ENCODE results near the gene CTIF.

Gene CTIF

DNA sequence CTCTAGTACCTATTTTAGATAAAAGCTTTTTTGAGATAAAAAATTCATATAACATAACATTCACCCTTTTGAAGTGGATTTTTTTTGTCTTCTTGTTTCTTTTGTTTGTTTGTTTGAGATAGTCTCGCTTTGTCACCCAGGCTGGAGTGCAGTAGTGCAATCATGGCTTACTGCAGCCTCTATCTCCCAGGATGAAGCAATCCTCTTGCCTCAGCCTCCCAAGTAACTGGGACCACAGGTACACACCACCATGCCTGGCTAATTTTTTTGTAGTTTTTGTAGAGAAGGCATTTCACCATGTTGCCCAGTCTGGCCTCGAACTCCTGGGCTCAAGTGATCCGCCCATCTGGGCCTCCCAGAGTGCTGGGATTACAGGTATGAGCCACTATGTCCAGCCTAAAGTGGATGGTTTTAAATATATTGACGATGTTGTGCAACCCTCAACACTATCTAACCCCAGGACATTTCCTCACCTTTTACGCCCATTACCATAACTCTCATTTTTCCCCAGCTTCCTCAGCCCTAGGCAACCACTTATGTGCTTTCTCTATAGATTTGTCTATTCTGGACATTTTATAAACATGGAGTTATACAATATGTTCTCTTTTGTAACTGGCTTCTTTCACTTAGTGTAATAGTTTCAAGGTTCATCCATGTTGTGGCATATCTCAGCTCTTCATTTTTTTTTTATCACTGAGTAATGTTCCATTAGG is 38.8 kb downstream of the CTIF start:
- no peak for DNase-seq

DNA sequence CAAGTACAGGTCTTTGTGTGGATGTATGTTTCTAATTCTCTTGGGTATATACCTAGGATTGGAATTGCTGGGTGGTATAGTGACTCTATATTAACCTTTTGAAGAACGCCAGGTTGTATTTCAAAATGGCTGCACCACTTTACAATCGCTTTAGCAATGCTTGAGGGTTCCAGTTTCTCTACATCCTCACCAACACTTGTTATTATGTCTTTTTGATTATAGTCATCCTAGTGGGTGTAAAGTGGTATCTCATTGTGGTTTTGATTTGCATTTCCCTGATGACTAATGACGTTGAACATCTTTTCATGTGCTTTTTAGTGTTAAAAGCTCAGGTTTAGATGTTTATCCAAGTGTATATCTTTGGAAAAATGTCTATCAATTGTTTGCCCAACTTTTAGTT is 39.5 kb downstream of the CTIF start:
- no peak for DNase-seq

DNA sequence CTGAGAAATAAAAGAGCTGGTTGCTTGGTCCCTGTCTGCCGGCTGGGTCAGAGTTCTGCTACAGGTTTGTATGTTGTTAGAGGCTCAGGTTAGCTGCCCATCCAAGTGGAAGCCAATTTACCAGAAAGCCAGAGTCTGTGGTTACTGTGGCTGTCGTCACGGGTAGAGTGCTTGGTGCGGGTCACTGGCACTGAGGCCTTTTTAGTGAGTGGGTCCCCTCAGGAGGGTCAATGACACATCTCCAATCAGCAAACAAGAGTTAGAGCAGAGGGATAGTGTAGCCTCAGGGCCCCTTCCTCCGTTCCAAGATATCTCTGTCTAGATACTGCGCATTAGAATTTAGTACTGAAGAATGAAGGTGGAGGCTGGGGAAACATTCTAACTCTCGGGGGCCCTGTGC is 41.2 kb downstream of the CTIF start:
- DNase-seq: no peak

DNA sequence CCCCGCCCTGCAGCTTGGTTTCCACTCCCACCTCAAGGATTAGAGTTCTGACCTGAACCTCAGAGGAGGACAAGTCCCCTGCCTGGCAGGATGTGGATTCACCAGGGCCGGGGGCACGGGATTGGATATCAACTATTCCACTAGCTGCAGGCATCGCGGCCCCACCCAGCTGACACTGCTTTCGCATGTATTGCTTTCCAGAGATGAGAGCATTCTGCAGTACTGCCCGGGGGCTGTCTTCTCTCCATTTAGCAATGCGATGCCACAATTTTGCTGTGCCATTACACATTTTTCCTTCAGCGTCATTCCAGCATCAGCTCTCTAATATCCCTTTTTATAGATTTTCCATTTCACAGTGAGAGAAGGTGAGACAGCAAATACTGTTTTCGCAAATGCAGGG is 42.0 kb downstream of the CTIF start:
- no peak for DNase-seq

DNA sequence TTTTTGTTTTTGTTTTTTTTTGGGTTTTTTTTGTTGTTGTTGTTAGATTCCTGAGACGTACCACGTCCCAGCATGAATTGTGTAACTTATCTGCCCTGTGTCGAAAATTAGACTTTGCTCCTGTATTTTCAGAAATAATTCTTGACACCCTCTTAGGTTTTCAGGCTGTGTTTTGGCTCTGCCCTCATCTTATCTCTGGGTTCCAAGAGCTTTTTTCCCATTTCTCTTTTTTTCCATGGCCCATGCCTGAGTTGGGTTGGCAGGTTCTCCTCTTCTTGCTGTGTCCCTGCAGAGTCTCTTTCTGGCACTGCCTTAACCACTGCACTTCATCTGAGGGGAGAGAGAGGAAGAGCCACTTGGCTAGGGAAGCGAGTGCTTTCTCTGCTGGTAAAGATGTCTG is 42.4 kb downstream of the CTIF start:
- DNase-seq: no peak

DNA sequence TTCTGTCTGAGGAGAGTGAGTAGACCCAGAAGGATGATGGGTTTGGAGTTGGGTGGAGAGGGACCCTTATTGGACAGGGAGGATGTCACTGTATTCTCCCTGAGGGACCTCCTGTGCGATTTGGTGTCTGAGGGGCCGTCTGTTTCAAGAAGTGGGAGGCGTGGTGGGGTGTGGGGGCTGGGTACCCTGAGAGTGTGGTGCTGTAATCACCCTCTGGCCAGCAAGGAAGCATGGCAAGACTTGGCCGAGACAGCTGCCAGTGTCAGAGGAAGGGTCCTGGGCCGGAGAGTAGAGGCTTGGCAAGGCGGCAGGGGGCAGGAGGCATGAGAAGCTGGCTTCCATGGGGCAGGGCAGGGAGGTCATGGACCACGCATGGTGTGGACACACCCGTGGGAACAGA is 43.1 kb downstream of the CTIF start:
- DNase-seq: no peak

DNA sequence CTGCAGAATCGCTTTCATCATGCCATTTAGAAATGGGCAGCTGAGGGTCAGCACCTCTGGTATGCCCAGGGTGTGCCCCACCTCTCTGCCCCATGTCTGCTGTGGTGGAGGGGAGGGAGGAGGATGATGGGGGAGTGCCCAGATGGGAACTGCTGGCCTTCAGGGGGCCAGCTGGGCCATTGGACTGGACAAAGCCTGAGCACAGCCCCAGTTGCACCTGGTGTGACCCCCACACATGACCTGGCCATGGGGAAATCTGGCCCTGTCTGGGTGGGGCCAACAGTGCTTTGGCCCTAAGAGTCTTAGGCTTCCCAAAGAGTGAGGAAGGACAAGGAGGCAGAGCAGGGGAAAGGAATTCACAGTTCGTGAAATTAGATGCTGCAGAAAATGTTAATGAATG is 44.1 kb downstream of the CTIF start:
- DNase-seq: no peak

DNA sequence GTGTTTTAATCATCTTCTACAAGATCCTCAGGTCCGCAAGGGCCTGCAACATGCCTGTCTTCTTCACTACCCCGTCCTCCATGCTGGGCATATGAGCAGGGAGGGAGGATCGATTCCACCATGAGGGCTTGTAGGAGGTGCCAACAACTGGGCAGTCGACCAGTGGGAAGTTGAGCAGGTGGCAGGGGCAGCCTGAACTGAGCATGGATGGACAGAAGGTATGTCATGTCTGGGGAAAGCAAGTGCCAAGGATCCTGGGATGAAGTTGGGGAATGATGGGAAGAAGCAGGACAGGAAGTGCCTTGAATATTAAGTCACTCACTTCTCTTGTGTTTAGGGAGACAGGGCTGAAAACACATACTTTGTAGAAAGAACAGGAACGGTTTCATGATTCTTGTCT is 44.7 kb downstream of the CTIF start:
- DNase-seq: no peak

DNA sequence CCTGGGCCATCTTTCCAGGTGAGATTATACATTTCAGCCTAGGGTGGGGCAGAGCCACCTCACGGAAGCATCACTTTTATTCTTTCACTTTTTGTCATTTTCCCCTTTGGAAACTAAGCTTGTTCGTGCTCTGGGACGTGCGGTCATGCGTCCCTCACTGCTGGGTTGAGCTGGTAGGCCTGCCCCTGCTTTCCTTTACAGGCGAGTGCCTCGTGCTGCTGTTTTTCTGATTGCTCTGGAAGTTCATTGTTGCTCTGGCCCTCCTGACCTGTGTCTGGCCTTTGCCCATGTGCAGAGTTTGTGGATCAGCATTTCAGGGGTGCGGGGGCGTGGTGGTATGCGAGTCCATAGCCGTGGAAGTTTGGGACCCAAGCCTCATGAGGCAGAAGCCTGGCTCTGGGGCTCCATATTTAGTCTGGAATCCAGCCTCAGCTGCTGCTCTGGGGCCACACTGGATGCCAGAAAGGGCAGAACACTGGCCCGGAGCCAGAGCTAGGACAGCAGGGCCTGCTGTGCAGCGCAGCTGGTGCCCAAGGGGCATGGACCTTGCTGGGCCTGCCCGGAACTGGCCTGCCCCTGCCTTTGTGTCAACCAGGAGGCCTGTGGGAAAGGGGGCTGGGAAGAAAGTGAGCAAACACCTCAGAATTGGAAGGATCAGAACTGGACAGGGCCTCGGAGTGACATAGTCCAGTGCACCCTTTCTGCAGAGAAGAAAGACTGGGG is 51.1 kb downstream of the CTIF start:
- DNase-seq: no peak

DNA sequence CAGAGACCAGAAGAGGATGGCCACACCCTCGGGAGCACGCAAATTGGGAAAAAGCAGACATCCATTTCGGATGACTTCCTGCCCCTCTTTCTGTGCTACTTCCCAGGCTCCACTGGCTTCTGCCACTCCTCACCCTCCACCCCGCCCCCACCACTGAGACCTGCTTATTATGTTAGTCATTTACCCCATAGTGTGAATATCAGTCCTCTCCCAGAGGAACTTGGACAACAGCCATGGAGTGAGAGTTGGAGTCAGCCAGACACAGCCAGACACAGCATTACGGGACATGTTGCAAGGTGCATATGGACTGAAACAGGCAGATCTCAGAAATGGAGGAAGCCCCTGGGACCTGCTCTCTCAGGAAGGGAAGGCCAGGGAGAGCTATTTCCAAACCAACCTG is 51.8 kb downstream of the CTIF start:
- no peak for DNase-seq

DNA sequence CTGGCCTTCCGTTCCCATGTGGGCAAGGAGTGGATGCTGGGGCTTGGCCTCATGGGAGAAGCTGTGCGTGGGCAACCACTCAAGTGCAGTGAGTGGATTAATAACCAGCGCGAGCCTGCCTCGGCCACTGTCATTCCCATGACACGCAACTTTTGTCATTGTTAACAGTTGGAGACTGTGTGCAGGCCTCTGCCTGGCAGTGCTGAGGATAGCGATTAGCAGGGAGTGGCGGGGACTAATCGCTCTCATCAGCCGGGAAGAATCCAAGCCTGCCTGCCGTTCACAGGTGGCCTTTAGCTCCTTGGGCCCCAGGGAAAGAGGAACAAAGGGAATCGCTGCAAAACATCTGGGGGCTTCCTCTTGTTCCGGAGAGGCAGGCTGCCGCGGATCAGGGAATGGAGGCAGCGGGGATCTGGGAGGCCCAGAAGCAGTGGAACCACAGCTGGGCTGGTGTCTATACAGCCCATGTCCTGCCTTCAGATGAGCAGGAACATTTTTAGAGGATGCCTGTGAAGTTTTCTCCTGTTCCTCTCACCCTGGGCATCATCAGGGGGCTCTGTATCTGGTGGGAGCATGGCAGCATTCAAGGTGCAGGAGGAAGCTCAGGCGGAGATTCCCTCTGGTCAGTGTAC is 53.8 kb downstream of the CTIF start:
- DNase-seq: no peak

DNA sequence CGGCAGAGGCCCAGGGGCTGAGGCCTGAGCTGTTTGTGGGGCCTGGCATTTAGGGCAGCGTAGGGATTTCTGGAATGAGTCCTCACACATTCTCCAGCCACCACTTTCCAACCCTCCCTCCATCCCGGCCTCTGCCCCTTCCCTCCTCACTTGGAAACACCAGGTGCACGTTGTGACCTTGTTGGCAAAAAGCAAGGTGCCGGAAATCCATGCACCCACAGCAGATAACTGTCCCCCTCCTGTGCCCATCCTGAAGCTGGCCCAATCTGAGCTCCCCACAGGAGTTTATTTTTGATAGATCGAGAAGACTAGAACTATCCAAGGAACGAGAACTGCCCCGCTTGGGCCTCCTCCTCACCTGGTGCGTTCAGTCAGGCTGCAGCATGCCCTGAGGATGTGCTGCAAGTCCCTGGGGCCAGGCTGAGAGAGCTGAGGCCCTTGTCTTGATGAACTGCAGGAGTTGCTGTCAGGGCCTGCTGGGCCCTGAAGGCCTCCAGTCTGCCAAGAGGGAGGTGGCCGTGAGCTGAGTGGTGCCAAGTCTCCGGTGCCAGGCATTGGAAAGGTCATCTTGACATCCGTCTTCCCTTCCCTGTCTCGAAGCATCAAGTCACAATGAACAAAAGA is 55.8 kb downstream of the CTIF start:
- DNase-seq: no peak

DNA sequence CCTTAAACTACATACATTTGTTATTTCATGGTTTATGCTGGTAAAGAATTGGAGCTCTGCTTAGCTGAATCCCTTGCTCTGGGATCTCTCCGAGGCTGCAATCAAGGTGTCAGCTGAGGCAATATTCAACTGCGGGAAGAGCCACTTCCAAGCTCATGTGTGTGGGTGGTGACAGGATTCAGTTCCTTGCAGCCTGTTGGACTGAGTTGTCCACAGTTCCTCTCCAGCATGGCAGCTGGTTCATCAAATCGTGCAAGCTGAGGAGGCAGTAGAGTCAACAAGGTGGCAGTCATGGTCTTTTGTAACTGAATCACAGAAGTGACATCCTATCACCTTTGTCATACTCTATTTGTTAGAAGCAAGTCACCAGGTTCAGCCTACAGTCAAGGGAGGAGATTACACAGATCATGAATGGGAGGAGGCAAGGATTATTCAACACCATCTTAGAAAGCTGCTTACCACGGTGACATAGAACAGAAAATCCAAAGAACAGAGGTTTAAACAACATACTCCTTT is 56.9 kb downstream of the CTIF start:
- DNase-seq: no peak

DNA sequence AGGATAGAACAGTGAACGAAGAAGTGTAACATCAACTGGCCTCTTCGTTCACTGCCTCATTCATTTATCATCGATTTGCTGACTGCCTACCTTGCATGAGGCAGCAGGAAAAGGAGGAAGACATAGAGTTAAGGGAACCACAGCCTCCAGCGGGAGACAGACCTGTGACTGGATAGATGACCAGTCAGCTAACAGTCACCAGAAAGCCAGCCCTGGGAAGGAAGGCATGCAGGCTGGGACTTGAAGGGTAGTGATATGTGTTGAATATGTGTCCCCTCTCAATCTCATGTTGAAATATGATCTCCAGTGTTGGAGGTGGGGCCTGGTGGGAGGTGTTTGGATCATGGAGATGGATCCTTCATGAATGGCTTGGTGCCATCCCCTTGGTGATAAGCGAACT is 58.3 kb downstream of the CTIF start:
- DNase-seq: no peak

DNA sequence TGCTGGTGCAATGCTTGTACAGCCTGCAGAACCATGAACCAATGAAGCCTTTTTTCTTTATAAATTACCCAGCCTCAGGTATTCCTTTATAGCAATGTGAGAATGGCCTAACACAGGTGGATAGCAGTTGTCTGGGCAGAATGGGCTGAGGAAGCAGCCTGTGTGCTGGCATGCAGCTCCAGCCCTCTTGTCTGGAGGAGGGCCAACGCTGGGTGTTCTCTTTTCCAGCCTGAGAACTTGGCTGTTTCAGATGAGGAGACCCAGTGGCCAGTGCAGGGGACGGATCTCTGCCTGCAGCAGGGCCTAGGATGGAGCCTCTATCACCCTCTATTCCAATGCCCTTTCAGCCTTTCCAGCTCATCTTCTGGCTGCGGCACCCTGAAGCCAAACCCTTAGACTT is 58.8 kb downstream of the CTIF start:
- no peak for DNase-seq

DNA sequence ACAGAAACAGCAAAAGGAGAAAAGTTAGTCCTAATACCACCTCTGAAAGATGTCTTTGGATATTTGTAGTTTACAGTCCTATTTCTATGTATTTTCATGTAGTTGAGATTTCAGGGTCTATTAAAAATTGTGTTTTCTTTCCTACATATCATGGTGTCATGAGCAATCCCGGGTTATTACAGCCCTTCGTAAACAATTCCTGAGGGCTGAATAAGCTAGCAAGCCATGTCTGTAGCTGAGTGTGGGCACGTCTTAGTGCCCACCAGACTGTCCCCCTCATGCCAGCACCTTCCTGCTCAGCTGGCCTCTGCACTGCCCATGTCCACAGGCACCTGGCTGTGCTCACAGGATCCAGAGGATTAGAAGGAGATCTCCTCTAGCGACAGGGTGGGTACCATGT is 60.6 kb downstream of the CTIF start:
- no peak for DNase-seq

DNA sequence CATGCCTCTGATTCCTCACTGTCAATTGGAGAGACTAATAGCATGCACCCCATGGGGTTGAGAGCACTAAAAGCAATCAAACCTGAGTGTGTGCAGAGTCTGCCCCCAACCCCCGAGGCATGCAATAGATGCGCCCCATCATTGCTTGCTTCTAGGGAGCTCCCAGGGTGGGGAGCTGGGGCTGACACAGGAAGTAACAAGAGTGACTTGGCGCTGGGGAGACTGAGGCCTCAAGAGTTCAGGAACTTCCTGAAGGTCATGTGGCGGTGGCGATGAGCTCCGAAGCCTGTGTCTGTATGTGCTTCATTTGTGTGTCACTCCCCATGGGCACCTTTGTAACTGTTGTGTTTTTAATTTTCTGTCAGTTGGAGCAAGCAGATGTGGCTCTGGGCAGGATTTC is 61.2 kb downstream of the CTIF start:
- no peak for DNase-seq

DNA sequence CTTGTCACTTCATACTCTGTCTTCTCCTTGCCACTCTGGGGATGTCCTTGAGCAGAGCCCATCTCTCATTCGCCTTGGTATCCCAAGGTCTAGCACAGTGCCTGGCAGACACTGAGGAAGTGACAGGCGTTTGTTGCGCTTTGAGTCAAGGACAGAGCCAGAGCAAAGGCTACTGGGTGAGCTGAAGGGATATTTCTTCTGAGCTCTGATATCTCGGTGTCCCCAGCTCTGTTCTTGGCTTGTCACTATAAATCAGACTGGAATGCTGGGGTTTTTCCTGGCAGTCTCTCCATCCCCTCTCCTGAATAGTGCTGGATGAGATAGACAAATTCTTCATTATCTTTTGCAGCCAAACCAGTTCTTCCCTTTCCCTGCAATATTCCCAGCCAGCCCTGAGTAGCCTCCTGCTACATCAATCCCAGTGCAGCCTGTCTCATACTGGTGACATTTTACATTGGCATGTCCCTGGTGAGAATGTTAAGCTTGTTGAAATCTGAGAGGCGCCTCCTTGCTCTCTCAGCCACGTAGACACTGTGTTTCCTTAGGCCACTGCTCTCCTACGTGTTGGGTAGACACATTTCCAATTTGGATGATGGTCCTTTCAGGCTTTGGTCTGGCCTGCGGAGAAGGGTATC is 61.7 kb downstream of the CTIF start:
- no peak for DNase-seq

DNA sequence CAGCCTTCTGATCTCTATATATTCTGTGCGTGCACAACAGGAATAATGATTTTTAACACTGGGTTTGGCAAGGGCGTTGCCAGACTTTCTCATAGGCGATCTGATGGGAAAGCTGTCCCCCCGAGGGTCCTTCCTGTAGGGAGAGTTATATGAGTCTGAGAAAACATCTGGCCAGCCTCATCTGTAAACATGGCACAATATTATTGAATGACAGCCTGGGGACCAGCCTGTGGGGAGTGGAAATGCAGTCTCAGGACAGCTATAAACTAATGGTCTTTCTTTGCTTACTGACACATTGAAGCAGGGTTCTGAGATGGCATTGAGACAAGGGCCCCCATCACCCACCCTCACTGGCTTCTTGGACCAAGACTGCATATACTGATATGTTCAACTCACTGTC is 62.5 kb downstream of the CTIF start:
- no peak for DNase-seq

DNA sequence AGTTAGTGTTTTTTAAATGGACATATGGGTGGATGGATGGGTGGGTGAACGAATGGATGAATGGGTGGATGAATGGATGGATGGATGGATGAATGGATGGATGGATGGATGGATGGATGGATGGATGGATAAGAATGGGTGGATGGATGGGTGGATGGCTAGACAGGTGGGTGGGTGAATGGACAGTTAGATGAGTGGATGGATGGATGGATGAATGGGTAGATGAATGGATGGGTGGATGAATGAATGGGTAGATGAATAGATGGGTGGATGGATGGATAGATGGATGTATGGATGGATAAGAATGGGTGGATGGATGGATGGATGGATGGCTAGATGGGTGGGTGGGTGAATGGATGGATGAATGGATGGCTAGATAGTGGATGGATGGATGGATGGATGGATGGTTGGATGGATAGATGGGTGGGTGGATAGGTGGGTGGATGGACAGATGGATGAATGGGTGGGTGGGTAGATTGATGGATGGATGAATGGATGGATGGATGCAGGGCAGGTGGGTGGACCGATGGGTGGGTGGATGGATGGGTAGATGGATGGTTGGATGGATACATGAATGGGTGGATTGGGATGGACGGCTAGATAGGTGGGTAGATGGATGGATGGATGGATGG is 64.0 kb downstream of the CTIF start:
- no peak for DNase-seq

DNA sequence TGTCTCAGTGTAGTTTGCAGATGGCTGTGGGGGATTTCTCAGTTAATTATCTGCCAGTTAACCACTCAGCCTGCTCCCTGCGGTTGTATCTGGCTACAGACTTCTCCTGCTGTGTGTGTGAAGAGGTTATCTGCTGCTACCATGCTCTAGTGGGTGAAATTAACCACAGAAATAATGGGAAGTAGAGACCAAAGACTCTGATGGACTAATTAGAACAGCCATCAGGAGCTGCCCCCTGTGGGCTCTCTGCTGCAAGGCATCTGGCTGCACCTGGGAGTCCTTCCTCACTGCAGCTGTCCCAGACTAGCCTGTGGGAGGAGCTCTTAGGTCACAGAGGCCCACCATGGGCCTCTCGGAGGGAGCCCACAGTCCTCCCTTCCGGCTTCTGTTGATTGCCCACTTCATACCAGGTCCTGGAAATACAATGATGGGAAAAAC is 66.6 kb downstream of the CTIF start:
- DNase-seq: no peak
